Measurements from ENCODE around the gene NFKBIA.
A peak's percentile ranks its signal among the peaks of the same experiment; 100 is the strongest.
"Not testable (repeated sequence)": the region's sequence is repeated elsewhere in the genome, so short reads cannot be mapped to it uniquely, and the experiment has no call there.

Gene NFKBIA

DNA sequence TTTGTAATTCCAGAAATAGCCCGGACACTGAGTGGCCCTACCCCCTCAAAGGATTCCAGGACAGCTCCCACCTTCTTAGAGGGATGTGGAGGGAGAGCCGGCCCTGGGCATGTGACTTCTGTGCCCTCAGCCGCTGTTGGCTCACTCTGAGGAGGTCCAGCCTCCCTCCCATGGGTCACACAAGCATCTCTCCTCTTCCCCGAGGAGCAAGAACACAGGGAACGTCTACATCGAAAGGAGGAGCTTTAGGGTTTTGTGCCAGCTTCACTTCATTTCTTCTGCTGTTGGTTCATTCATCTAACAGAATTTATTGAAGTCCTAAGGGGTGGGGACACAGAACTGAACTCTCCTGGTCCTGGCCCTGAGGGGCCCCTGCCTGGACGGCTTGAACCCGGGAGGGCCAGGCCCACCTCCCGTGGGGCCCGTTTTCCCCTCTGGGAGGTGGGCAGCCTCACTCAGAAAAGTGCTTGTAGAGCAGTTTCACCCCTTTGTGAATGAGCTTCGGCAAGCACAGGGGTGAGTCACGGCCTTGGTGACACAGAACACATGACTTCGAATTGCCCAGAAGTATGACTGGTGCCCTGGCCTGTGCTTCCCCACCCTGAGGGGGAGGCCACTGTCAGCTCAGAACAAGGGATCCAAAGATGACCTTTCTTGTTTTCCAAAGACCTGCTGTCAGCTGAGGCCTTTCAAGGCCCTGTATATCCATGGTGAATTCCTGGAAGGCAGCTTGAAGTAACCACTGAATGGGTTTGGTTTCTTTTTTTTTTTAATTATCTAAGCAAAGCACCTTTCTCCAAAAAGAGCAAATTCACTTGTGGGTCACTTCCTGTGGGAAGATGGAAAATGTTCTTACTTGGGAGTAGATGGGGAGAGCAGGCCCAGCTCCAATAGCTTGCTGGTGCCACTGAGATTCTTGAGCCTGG is 39.2 kb downstream of the NFKBIA start:
- Histone ChIP-seq H3K27ac (peak overlapping the region; percentile 82 to 90), H3K4me3 (peak overlapping the region; percentile 8)
- no peak for TF ChIP-seq CTCF (IDR thresholded peaks at IDR 0.05)
- DNase-seq (ENCODE audit: low spot score) = peak; percentile 92

DNA sequence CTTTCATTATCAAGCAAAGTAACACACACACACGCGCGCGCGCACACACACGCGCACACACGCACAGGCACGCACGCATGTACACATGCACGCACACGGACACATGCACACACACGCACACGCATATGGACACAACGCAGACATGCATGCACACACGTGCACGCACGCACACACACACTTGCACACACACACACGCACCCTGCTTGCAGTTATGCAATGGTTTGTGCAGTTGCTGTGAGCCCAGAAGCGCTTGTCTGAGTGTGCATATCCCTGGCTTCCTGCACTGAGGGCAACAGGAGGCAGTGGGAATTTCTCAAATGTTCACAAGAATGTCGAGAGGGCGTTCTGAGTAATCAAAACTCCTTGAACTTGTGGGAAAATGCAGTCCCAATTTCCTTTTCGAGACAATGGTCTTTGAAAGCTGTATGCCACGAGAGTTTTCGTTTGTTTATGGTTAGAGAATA is 41.6 kb downstream of the NFKBIA start:
- no peak overlapping the region for H3K4me3 ChIP-seq

GRCh38 chr14:35362450-35362849 is 42.1 kb downstream of the NFKBIA start:
- no peak for TF ChIP-seq CTCF (IDR thresholded peaks at IDR 0.05)
- Histone ChIP-seq H3K27ac (no peak overlapping the region), H3K4me3 (no peak overlapping the region)
- DNase-seq (ENCODE audit: low spot score) = no peak

More for the DNA sequence above, 41.6 kb downstream of the NFKBIA start:
- H3K27ac ChIP-seq = no peak overlapping the region
- no peak for DNase-seq (ENCODE audit: low spot score)
- TF ChIP-seq CTCF (IDR thresholded peaks at IDR 0.05) = no peak

DNA sequence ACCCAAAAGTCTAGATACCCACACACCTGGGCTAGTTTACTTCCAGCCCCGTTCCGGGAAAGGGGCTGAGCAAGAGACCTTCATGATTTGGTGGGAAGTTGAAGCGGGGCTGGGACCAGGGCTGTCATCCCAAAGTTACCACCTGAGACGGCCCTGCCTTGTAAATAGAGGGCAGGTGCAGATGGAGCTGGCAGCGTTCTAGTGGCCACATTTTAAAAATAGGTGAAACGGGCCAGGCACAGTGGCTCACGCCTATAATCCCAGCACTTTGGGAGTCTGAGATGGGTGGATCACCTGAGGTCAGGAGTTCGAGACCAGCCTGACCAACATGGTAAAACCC is 43.4 kb downstream of the NFKBIA start:
- H3K4me3 ChIP-seq = no peak overlapping the region
- no peak for DNase-seq (ENCODE audit: low spot score)
- TF ChIP-seq CTCF (IDR thresholded peaks at IDR 0.05) = no peak
- H3K27ac ChIP-seq = no peak overlapping the region

- not testable (repeated sequence) for H3K4me3 ChIP-seq; H3K27ac ChIP-seq; DNase-seq (ENCODE audit: low spot score)
These were observed 44.9 kb downstream of the NFKBIA start for GRCh38 chr14:35359655-35360054.

DNA sequence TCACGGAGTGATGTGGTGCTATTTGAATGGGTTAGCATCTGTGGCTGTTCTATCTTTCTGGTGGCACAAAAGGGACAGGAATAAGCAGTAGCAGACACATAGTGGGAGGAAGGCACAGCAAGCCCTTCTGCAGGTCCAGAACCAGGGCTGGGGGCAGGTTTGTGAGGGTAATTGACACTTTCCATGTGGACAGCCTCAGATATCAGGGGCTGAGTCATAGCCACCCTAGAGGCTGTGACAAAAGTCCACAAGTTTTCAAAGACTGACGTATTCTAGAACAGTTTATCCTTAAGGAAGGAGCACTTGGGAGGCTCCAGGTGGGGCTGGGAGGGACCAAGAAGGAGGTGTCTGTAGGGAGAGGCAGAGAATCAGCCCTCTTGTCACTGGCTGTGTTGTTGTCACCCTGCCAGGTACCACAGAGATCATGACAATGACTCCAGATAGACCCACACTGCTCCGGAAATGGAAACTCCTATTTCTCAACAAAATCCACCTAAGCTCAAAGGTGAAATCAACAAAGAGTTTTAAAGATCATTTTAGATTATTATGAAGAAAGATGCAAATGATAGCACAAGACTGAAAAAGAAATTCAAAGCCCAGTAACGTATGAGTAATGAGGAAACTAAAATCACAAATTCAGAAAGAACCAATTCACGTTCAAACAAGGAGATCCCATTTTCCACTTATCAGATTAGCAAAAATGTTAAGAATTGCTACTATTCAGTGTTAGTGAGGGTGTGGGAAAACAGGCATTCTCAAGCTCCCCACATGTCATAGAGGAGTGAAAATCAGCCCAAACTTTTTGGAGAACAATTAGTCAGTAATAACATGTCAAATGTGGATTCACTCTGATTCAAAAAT is 48.3 kb downstream of the NFKBIA start:
- DNase-seq (ENCODE audit: low spot score) = no peak
- no peak overlapping the region for H3K4me3 ChIP-seq
- TF ChIP-seq CTCF (IDR thresholded peaks at IDR 0.05) = no peak
- H3K27ac ChIP-seq = peak overlapping the region in 1 of 2 donors; percentile 9

GRCh38 chr14:35355235-35355634 is 49.3 kb downstream of the NFKBIA start:
- not testable (repeated sequence) for H3K27ac ChIP-seq, H3K4me3 ChIP-seq

More at GRCh38 chr14:35355235-35355634, 49.3 kb downstream of the NFKBIA start:
- DNase-seq (ENCODE audit: low spot score) = not testable (repeated sequence)
